ENCODE results near the gene ROBO1.

The ROBO1 gene

GRCh38 chr3:79453600-79453999 is 314.2 kb downstream of the ROBO1 start:
- TF ChIP-seq CTCF (IDR thresholded peaks at IDR 0.05; ENCODE audit: low read depth, low read length, missing control alignments), result no peak
- H3K4me3 ChIP-seq (ENCODE audit: low read depth, low read length), result no peak overlapping the region
- no peak for DNase-seq (ENCODE audit: low read depth)

GRCh38 chr3:79436387-79436786 is 331.4 kb downstream of the ROBO1 start:
- no peak for DNase-seq (ENCODE audit: low read depth)
- TF ChIP-seq CTCF (IDR thresholded peaks at IDR 0.05; ENCODE audit: low read depth, low read length, missing control alignments), result no peak
- H3K4me3 ChIP-seq (ENCODE audit: low read depth, low read length), result no peak overlapping the region

GRCh38 chr3:79427081-79427480 is 340.7 kb downstream of the ROBO1 start:
- no peak overlapping the region for H3K4me3 ChIP-seq (ENCODE audit: low read depth, low read length)
- TF ChIP-seq CTCF (IDR thresholded peaks at IDR 0.05; ENCODE audit: low read depth, low read length, missing control alignments), result no peak
- DNase-seq (ENCODE audit: low read depth), result no peak

- no peak for DNase-seq (ENCODE audit: low read depth)
- H3K4me3 ChIP-seq (ENCODE audit: low read depth, low read length), result no peak overlapping the region
- no peak for TF ChIP-seq CTCF (IDR thresholded peaks at IDR 0.05; ENCODE audit: low read depth, low read length, missing control alignments)
These were observed 343.0 kb downstream of the ROBO1 start for GRCh38 chr3:79424811-79425210.

GRCh38 chr3:79423417-79423816 is 344.4 kb downstream of the ROBO1 start:
- DNase-seq (ENCODE audit: low read depth), result no peak
- TF ChIP-seq CTCF (IDR thresholded peaks at IDR 0.05; ENCODE audit: low read depth, low read length, missing control alignments), result no peak
- H3K4me3 ChIP-seq (ENCODE audit: low read depth, low read length), result no peak overlapping the region

GRCh38 chr3:79421273-79421672 is 346.5 kb downstream of the ROBO1 start:
- no peak overlapping the region for H3K4me3 ChIP-seq (ENCODE audit: low read depth, low read length)
- no peak for DNase-seq (ENCODE audit: low read depth)
- TF ChIP-seq CTCF (IDR thresholded peaks at IDR 0.05; ENCODE audit: low read depth, low read length, missing control alignments), result no peak

GRCh38 chr3:79418855-79419621 is 348.8 kb downstream of the ROBO1 start:
- no peak overlapping the region for H3K4me3 ChIP-seq (ENCODE audit: low read depth, low read length)
- no peak for TF ChIP-seq CTCF (IDR thresholded peaks at IDR 0.05; ENCODE audit: low read depth, low read length, missing control alignments)
- no peak for DNase-seq (ENCODE audit: low read depth)
